SK-N-SH treated with all-trans-retinoic acid at 6 μM for 48 hours (cell line): Measurements from ENCODE around the gene TMEM208.

Experiments
- ATAC-seq: fragments of 200-7000 bp; cut with Tn5 transposase; 3 replicates; pipeline ENCODE4 v1.9.1; 2020; ENCODE audit warnings: mild to moderate bottlenecking, moderate library complexity
- ARNTL ChIP-seq: fragments of 450-650 bp; formaldehyde crosslinking; IDR thresholded peaks from 2 replicates; pipeline ENCODE4 v1.5.0; 2020; ENCODE audit warnings: low read depth, mild to moderate bottlenecking, moderate library complexity, borderline replicate concordance
- BACH2 ChIP-seq: fragments of 250-450 bp; sonication (Bioruptor Pico); IDR thresholded peaks from 2 replicates; pipeline ENCODE4 v1.9.0; 2021; ENCODE audit warnings: mild to moderate bottlenecking, borderline replicate concordance
- CREB5 ChIP-seq: fragments of 250-450 bp; sonication (Bioruptor Pico); IDR thresholded peaks from 2 replicates; pipeline ENCODE4 v1.5.1; 2020; ENCODE audit warnings: low read depth, mild to moderate bottlenecking, moderate library complexity
- CSDC2 ChIP-seq: fragments of 250-450 bp; sonication (Bioruptor Pico); IDR thresholded peaks from 2 replicates; pipeline ENCODE4 v1.5.0; 2020; ENCODE audit warnings: mild to moderate bottlenecking, moderate library complexity
- CSRNP3 ChIP-seq: fragments of 250-450 bp; sonication (Bioruptor Pico); IDR thresholded peaks from 2 replicates; pipeline ENCODE4 v1.5.1; 2021; ENCODE audit warnings: mild to moderate bottlenecking, moderate library complexity
- GLIS3 ChIP-seq: fragments of 250-450 bp; sonication (Bioruptor Pico); IDR thresholded peaks from 2 replicates; pipeline ENCODE4 v1.5.0; 2020; ENCODE audit warnings: mild to moderate bottlenecking, moderate library complexity
- ISL1 ChIP-seq: fragments of 250-450 bp; sonication (Bioruptor Pico); IDR thresholded peaks from 2 replicates; pipeline ENCODE4 v2.1.2; 2022; ENCODE audit warnings: mild to moderate bottlenecking, moderate library complexity
- OSR1 ChIP-seq: fragments of 250-450 bp; sonication (Bioruptor Pico); IDR thresholded peaks from 2 replicates; pipeline ENCODE4 v1.8.0; 2022; ENCODE audit warnings: moderate library complexity, mild to moderate bottlenecking, inconsistent platforms
- POU6F1 ChIP-seq: fragments of 250-450 bp; sonication (Bioruptor Pico); IDR thresholded peaks from 2 replicates; pipeline ENCODE4 v1.8.0; 2021; ENCODE audit warnings: low read depth, mild to moderate bottlenecking, moderate library complexity, borderline replicate concordance
- PPARA ChIP-seq: fragments of 250-450 bp; sonication (Bioruptor Pico); IDR thresholded peaks from 2 replicates; pipeline ENCODE4 v1.5.0; 2020; ENCODE audit warnings: mild to moderate bottlenecking, borderline replicate concordance
- RARB ChIP-seq: fragments of 250-450 bp; sonication (Bioruptor Pico); IDR thresholded peaks from 2 replicates; pipeline ENCODE4 v1.8.0; 2021; ENCODE audit warnings: mild to moderate bottlenecking, moderate library complexity
- SNAI2 ChIP-seq: fragments of 250-450 bp; sonication (Bioruptor Pico); IDR thresholded peaks from 2 replicates; pipeline ENCODE4 v1.5.0; 2020; ENCODE audit warnings: mild to moderate bottlenecking, moderate library complexity
- TCF4 ChIP-seq: fragments of 250-450 bp; sonication (Bioruptor Pico); IDR thresholded peaks from 2 replicates; pipeline ENCODE4 v1.8.0; 2021; ENCODE audit warnings: mild to moderate bottlenecking, moderate library complexity, borderline replicate concordance
- TOX ChIP-seq: fragments of 250-450 bp; sonication (Bioruptor Pico); IDR thresholded peaks from 2 replicates; pipeline ENCODE4 v1.8.0; 2021; ENCODE audit warnings: mild to moderate bottlenecking, moderate library complexity, borderline replicate concordance
- ZC3H10 ChIP-seq: fragments of 250-450 bp; sonication (Bioruptor Pico); IDR thresholded peaks from 2 replicates; pipeline ENCODE4 v1.5.1; 2021; ENCODE audit warnings: mild to moderate bottlenecking, moderate library complexity
- ZFP3 ChIP-seq: fragments of 250-450 bp; sonication (Bioruptor Pico); IDR thresholded peaks from 2 replicates; pipeline ENCODE4 v1.5.0; 2020; ENCODE audit warnings: mild to moderate bottlenecking, moderate library complexity
- ZFP30 ChIP-seq: fragments of 450-650 bp; formaldehyde crosslinking; IDR thresholded peaks from 2 replicates; pipeline ENCODE4 v1.5.0; 2022; ENCODE audit warnings: mild to moderate bottlenecking, moderate library complexity
- ZNF565 ChIP-seq: fragments of 450-650 bp; formaldehyde crosslinking; conservative IDR thresholded peaks from 2 replicates; pipeline ENCODE4 v1.5.0; 2020; ENCODE audit warnings: low read depth, mild to moderate bottlenecking, moderate library complexity
- ZNF70 ChIP-seq: fragments of 450-650 bp; formaldehyde crosslinking; IDR thresholded peaks from 2 replicates; pipeline ENCODE4 v1.5.0; 2020; ENCODE audit warnings: mild to moderate bottlenecking, moderate library complexity
- TF ChIP-seq, protein P1 (sequence below): fragments of 250-450 bp; sonication (Bioruptor Pico); IDR thresholded peaks from 2 replicates; pipeline ENCODE4 v1.5.0; 2020; ENCODE audit warnings: mild to moderate bottlenecking, moderate library complexity
- TF ChIP-seq, protein P2 (sequence below): fragments of 250-450 bp; sonication (Bioruptor Pico); IDR thresholded peaks from 2 replicates; pipeline ENCODE4 v1.8.0; 2020; ENCODE audit warnings: mild to moderate bottlenecking, moderate library complexity, borderline replicate concordance

TMEM208 gene

DNA sequence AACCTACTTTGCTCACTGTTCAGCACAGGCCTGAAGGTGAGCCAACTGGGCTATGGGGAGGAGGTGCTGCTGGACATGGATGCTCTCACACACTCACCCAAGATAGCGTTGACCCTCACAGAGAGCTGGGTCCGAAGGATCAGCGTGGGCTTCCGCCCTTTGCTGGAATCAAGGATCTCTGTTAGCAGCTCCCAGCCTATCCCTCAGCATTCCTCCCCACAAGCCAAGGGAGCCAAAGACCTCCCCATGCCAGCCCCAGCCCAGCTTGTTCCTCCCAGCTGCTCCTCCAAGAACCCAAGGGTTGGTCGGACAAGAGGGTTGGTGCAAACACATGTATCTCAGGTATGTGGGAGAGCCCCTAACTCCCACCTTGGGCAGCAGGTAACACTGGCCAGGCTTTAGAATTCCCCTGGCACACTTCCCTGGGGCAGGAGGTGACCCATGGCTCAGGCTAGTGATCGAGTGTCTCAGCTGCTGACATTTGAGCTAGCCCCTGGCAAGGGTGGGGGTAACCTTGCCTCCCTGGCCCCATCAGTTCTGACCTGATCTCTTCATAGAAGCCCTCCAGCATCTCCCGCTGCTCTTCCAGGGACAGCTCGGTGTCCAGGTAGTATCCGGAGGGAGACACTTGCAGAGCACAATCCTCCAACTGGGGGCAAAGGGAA is 12.0 kb downstream of the TMEM208 start:
- TF ChIP-seq POU6F1 (no peak), SNAI2 (no peak), ARNTL (CRISPR knock-in tag) (no peak), OSR1 (CRISPR knock-in tag) (no peak), BACH2 (no peak), TCF4 (no peak), ISL1 (no peak), ZNF70 (CRISPR knock-in tag) (no peak), ZNF565 (CRISPR knock-in tag) (no peak), ZFP3 (CRISPR knock-in tag) (no peak), PPARA (no peak), CSRNP3 (CRISPR knock-in tag) (no peak), ZFP30 (CRISPR knock-in tag) (no peak), CREB5 (CRISPR knock-in tag) (no peak), TOX (CRISPR knock-in tag) (no peak)
- TF ChIP-seq, protein P1, sequence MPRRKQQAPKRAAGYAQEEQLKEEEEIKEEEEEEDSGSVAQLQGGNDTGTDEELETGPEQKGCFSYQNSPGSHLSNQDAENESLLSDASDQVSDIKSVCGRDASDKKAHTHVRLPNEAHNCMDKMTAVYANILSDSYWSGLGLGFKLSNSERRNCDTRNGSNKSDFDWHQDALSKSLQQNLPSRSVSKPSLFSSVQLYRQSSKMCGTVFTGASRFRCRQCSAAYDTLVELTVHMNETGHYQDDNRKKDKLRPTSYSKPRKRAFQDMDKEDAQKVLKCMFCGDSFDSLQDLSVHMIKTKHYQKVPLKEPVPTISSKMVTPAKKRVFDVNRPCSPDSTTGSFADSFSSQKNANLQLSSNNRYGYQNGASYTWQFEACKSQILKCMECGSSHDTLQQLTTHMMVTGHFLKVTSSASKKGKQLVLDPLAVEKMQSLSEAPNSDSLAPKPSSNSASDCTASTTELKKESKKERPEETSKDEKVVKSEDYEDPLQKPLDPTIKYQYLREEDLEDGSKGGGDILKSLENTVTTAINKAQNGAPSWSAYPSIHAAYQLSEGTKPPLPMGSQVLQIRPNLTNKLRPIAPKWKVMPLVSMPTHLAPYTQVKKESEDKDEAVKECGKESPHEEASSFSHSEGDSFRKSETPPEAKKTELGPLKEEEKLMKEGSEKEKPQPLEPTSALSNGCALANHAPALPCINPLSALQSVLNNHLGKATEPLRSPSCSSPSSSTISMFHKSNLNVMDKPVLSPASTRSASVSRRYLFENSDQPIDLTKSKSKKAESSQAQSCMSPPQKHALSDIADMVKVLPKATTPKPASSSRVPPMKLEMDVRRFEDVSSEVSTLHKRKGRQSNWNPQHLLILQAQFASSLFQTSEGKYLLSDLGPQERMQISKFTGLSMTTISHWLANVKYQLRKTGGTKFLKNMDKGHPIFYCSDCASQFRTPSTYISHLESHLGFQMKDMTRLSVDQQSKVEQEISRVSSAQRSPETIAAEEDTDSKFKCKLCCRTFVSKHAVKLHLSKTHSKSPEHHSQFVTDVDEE: no peak
- TF ChIP-seq, protein P2, sequence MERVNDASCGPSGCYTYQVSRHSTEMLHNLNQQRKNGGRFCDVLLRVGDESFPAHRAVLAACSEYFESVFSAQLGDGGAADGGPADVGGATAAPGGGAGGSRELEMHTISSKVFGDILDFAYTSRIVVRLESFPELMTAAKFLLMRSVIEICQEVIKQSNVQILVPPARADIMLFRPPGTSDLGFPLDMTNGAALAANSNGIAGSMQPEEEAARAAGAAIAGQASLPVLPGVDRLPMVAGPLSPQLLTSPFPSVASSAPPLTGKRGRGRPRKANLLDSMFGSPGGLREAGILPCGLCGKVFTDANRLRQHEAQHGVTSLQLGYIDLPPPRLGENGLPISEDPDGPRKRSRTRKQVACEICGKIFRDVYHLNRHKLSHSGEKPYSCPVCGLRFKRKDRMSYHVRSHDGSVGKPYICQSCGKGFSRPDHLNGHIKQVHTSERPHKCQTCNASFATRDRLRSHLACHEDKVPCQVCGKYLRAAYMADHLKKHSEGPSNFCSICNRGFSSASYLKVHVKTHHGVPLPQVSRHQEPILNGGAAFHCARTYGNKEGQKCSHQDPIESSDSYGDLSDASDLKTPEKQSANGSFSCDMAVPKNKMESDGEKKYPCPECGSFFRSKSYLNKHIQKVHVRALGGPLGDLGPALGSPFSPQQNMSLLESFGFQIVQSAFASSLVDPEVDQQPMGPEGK (CRISPR knock-in tag): no peak

DNA sequence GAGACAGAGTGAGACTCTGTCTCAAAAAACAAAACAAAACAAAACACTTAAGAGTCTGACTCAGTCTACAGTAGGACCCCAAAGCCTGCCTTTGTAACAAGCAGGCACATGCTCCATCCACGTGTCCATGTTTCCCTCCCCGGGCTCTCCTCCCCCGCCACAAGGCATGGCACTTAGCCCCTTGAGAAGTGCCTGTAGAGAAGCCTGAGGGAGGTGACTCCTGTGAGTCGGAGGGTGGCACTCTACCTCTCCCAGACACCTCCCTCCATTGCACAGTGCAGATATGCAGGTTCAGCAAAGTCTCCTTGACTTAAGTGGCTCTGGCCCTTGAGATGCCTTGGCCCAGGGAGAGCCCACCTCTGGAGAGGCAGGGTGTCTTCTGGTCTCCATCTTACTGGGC is 13.6 kb downstream of the TMEM208 start:
- no peak for ATAC-seq
- TF ChIP-seq ISL1 (no peak), PPARA (no peak), GLIS3 (CRISPR knock-in tag) (no peak), RARB (CRISPR knock-in tag) (no peak), ZNF565 (CRISPR knock-in tag) (no peak), TCF4 (no peak), ZFP30 (CRISPR knock-in tag) (no peak), CSDC2 (CRISPR knock-in tag) (no peak), CREB5 (CRISPR knock-in tag) (no peak), OSR1 (CRISPR knock-in tag) (no peak), BACH2 (no peak), ZFP3 (CRISPR knock-in tag) (no peak), POU6F1 (no peak), ARNTL (CRISPR knock-in tag) (no peak), CSRNP3 (CRISPR knock-in tag) (no peak), ZC3H10 (no peak)
- TF ChIP-seq, protein P1: no peak

More for the DNA sequence above, 12.0 kb downstream of the TMEM208 start:
- no peak for ATAC-seq
